NCI-H2171 treated with DMSO at 0.1 percent for 48 hours (cell line): Measurements from ENCODE around the gene MPDZ.
A peak's percentile ranks its signal among the peaks of the same experiment; 100 is the strongest.

ENCODE experiments used
- DNase-seq: peaks from one replicate; lab custom pipeline; 2025; lab: John Stamatoyannopoulos, UW

MPDZ gene

GRCh38 chr9:13078164-13078563, 201.3 kb downstream of the MPDZ start:
- no peak for DNase-seq

- DNase-seq, result no peak
Observed at GRCh38 chr9:13076616-13077015, 202.9 kb downstream of the MPDZ start.

GRCh38 chr9:13071921-13072320, 207.6 kb downstream of the MPDZ start:
- DNase-seq, result no peak

- peak; percentile 47 for DNase-seq
Observed at GRCh38 chr9:13070612-13071595, 208.6 kb downstream of the MPDZ start.

- DNase-seq, result no peak
Observed at GRCh38 chr9:13069498-13069897, 210.0 kb downstream of the MPDZ start.

GRCh38 chr9:13064676-13065075, 214.8 kb downstream of the MPDZ start:
- DNase-seq, result no peak

GRCh38 chr9:13063880-13064459, 215.5 kb downstream of the MPDZ start:
- peak; percentile 75 for DNase-seq

GRCh38 chr9:13061390-13061789, 218.1 kb downstream of the MPDZ start:
- DNase-seq, result no peak
